ENCODE data around the gene CAPN13.
"Not testable (repeated sequence)": the region's sequence is repeated elsewhere in the genome, so short reads cannot be mapped to it uniquely, and the experiment has no call there.

CAPN13 gene

DNA sequence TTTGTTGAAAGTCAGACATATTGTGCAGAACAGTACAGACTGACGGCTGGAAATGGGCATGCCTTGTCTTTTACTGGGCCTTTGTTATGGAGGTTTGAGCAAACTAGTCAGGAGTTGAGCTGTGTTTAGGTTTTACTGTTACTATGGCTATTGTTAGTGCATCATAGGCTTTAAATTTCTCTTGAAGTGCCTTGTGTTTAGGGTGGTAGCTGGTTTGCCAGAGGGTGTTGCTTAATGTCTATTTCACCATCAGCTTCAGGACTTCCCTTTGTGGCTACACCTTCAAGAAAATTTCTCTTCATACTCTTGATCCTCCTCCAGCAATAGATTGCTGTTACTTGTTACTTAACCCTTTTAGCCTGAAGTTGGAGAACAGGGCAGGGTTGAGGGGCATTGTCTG, 104.6 kb downstream of the CAPN13 start:
- no peak for DNase-seq

DNA sequence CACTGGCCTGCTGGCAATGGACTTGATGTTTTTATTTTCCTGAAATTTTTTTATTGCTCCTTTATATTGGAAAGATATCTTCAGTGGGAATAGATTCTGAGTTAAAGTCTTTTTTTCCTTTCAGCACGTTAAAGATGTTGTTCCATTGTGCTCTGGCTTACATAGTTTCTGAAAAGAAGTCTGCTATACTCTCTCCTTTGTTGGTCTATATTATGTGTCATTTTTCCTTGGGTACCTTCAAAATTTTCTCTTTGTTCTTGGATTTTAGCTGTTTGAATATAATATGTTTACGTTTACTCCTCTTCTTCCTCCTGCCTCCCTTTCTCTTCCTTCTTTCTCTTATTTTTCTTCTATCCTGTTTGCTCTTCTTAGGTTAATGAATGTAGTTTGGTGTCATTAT, 105.5 kb downstream of the CAPN13 start:
- peak; percentile 9 for DNase-seq

DNA sequence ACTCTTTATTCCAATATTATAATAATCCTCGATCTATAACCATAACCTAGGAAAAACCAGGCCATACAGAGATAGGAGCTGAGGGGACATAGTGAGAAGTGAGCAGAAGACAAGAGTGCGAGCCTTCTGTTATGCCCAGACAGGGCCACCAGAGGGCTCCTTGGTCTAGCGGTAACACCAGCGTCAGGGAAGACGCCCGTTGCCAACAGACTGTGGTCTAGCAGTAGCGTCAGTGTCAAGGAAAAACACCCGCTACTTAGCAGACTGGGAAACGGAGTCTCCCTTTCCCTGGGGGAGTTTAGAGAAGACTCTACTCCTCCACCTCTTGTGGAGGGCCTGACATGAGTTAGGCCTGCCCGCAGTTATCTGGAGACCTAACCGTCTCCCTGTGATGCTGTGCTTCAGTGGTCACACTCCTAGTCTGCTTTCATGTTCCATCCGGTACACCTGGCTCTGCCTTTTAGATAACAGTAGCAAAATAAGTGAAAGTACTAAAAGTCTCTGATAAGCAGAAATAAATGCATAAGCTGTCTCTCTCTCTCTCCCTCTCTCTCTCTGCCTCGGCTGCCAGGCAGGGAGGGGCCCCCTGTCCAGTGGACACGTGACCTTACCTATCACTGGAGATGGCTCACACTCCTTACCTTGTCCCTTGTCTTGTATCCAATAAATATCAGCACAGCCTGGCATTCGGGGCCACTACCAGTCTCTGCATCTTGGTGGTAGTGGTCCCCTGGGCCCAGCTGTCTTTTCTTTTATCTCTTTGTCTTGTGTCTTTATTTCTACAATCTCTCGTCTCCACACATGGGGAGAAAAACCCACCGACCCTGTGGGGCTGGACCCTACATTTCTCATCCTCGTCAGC, 109.8 kb downstream of the CAPN13 start:
- not testable (repeated sequence) for DNase-seq

DNA sequence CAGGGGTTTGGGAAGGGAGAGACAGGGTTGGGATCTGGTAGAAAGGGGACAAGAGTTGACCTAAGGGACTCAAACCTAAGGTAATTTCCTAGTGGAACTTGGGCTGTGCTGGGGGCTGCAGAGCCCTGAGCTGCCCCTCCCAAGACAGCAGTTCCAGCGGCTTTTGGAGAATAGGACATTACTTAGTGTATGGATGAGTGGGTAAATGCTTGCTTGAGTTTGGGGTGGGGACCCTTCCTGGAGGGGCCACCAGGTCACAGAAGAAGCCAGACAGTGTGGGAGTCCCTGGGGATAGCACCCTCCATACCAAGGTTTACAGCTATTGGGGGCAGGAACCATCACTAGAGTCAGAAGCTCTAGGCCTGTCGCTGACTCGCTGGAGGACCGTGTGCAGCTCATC, 111.5 kb downstream of the CAPN13 start:
- DNase-seq, result no peak

DNA sequence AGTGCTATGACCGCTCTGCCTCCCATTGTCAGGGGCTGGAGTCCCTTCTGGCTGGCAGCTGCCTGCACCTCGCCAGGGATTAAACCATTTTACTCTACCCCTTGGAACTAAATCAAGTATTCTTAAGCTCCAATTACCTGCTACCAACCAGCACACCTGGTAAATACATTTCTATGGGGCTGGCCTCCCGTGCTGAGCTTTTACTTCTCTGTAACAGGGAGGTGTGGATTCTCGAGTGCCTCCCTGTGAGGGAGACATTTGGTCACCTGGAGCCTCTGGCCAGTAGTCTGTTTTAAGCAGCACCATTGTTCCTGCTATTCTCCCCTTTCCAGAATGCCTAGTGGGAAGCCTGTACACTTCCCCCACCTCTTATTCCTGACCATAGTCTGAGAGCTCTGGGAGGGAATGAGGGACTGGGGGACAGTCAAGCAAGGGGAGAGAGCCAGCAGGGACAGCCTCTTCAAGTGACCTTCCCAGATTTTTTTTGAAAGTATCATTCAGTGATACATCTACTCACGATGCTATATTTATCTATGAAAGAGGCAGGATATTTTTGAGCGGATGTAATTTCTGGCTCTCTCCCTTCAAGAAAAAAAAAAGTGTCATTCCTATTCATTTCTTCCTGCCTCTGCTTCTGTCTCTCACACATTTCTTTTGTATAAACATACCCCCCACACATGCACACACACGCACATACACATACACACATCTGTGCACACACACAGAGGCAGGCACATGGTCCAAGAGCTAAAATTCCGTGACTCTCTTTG, 112.8 kb downstream of the CAPN13 start:
- DNase-seq, result peak; percentile 25

DNA sequence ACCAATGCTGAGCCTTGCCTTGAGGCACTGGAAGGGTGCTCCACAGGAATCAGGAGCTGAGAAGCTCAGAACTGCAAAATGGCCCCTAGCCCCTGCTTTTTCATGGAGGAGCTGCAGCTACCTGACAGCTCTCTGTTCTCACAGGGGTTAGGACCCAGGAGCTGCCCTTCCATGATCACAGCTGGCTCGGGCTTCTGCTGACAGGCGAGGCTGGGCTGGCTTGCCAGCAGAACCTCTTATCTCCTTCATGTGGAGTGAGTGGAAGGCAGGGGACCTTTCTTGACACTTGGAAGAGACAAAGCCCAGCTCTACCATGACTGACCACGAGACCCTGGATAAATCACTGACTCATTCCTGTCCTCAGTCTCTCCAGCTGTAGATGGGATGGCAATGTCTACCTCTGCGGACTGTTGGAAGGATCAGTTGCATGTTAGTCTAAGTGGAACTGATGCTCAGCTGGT, 113.4 kb downstream of the CAPN13 start:
- no peak for DNase-seq

DNA sequence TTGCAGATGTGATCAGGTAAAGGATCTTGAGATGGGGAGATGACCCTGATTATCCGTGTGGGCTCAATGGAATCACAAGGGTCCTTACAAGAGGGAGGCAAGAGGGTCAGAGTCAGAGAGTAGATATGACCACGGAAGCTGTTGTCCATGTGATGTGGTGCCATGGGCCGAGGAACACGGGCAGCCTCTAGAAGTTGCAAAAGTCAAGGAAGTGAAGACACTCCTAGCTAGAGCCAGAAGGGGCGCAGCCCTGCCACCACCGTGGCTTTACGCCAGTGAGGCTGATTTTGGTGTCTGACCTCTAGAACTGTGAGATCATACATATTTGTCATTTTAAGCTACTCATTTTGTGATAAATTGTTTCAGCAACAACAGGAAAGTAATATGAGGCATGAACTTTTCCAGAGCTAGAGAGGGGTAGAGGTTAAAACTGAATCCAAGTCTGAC, 114.4 kb downstream of the CAPN13 start:
- DNase-seq, result no peak

DNA sequence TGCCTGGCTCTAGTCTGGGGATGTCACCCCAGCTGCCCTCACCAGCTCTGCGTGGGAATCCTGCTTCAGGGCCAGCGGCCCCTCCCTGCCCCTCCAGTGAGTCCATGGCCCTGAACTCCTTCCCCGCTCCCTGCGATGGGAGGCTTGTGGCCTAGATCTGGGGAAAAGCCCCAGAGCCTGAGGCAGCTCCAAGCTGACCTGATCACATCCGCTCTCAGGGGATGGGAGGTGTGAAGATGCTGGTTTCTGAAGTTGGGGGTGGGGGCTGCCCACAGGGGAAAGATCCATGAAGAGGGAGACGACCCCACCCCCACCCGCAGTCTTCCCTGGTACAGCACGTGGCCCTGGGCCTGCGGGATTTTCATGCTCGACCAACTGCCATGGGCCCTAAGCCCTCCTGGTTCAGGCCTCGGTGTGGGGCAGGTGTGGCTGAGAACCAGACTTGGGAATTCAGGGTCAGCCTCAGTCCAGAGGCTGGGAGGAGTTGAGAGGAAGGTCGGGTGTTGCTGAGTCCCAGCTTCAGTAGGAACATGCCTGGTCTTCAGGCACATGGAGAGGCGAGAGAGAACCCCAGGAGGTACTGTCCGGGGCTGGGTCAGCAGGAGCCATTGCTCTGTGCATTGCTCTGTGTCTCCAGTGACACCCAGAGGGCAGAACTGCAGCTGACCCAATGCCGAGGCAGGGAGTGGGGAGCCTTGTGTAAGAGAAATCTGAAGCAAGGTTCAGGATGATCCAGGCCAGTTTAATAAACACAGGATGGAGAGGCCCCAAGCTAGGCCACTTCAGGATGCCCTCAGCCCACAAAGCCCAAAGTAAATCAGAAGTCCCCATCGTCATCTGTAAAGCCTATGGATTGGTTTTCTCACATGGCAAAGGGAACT, 115.1 kb downstream of the CAPN13 start:
- no peak for DNase-seq

DNA sequence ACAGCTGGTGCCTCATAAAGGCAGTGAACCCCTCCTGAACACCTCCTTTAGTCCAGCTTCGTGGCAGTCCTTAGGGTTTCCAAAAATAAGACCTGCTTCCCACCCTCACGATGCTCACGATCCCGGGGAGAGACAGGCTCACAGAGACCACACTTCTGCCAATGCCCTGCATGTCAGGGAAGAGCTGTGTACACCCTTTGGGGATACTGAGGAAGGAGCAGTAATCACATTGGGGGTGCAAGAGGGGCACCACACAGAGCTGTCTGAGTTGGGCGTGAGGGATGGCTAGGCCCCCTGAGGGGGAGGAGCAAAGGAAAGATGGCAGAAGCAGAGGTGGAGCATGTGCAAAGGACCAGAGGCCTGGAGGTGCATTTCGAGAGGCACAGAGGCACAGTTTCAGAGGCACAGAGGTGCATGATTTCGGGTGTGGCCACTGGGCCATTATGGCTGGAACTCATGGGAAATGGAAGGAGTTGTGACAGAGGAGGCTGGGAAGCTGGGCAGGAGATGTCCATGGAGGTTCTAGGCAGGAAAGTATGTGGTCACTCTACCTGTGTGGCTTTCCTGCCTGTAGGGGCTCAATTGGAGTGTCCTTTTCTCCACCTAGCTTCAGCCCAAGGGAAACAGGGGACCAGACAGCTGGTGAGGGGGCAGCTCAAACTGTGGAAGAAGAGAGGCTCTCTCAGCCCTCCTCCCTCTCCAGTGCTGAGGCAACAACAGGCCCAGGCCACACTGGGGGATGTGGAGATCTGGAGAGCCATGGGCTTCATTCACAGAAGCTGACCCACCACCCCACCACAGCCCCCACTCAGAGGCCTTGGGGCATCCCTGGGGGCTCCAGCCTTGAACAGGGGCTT, 115.9 kb downstream of the CAPN13 start:
- no peak for DNase-seq

DNA sequence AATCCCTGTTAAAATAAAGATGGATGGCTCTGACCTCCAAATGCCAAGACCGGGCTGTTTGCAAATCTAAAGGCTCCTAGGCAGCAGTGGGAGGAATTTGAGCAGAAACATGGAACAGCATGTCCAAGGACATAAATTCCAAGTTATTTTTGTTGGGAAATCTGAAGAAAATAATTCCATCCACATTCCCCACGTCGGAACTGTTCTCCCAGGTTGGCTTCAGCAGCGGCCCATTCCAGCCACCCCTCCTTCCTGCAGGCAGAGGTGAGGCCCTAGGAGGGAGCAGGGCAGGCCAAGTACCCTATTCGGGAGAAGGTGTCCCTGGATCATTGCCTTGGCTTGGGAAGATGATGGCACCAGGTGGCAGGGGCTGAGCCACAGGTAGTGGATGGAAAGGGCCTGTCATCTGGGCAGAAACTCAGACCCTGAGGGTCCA, 117.1 kb downstream of the CAPN13 start:
- DNase-seq, result no peak

DNA sequence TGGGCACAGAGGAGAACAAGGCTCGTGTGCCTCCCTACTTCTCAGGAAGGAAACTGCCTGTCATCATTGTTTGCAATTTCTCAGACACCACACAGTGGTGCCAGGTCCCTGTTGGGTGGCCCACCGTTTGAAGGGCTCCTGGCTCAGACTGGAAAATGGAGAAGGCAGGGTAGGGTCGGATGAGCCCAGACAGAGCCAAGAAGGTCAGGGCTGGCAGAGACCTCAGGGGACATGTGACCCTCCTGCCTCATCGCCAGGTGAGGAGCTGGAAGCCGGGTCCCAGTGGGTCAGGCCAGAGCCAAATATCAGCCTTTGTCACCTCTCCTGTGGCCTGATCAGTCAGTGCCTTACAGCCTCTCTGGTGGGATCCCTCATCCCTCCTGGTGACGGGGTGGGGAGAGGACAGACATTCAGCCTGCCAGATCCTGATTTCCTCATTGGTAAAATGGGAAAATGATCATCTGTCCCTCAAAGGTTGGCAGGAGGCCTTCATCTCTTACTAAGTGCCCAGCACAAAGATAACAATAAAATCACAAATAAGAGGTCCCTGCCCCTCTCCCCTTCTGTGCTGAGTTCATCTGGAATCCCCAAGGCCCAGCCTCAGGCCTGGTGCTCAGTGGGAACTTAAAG, 117.6 kb downstream of the CAPN13 start:
- no peak for DNase-seq

DNA sequence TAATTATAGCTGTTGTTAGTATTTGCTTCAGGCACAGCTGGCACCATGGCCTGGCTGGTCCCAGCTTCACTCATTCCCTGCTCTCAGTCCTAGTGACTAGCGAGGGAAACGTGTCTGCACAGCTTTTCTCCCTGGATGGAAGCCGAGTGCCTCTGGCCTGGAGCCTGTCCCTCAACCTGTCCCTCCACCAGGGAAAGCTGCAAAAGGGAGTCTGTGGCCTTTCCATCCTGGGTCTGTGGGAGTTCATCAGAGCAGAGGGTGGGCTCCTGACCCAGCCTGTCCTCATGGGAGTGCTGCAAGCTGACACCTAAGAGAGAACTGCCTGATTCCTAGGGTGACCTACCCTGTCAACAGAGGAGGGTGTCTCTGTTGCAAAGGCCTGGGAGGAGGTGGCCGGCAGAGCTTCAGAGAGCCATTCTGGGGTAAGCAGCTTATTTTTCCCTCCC, 118.3 kb downstream of the CAPN13 start:
- DNase-seq, result no peak

DNA sequence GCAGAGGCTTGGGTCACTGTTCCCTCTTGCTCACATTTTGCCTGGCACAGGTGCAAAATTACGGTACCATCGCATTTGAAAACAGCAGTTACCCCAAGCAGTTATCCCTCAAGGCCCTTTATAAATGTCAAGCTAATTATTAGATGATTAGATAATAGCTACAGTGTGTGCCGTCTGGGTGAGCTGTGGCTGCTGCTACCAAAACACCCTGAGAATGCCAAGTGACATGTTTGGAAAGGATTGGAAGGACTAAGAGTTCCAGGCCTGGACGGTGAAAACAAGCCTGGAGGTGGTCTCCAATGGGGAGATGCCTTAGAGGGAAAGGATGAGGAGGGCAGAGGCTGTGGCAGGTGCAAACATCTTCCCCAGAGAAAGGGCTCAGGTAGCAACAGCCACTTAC, 120.6 kb downstream of the CAPN13 start:
- DNase-seq, result no peak

DNA sequence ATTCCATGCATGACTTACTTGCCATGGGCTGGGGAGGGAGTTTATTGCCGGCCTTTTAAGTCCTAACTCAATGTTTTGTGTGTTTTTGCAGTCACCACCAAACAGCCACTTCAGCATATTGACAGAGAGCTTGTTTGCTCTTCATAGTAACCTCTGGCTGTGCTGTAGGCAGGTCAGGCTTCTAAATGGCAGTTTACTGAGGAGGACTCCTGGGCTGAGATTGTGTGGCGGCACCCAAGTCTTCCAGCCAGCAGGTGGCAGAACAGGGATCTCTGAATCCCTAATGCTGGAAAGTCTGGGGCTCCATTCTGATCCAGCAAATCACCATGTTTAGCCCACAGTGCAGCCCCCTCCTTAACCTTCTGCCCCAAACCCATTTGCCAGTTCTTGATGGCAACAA, 121.2 kb downstream of the CAPN13 start:
- DNase-seq, result peak; percentile 34

DNA sequence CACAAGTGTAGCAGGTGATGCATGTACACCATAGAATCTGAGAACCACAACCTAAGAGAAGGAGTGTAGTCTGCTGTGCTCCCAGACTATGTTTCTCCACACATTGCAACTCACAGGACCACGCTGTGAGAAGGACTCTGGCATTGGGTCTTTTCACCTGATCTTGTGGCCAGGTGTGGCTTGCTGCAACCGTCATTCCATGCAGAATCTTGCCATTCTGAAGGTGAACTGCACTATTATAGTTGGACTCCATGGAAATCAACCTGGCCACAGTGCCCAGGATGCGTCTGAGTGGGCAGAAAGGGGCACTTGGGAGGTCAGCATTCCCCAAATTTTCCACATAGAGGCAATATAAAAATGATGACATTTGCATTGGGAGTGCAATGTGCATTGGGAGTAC, 122.2 kb downstream of the CAPN13 start:
- no peak for DNase-seq

DNA sequence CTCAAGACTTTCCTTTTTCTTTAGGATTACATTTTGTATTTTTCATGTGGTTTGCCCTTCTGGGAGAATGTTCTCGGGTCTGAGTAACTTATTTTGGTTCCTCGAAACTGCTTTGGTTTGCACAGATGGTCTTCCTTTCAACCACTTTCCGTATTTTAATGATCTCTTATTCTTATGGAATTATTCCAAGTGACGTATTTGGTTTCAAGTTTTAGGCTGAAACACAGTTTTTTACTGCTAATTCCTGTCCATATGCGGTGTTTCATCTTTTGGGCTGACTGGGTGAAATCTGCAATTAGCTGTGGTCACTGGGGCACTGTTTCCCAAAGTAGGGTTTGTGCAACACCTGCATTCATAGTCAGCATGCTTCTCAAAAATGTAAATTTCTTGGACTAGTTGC, 122.7 kb downstream of the CAPN13 start:
- no peak for DNase-seq

DNA sequence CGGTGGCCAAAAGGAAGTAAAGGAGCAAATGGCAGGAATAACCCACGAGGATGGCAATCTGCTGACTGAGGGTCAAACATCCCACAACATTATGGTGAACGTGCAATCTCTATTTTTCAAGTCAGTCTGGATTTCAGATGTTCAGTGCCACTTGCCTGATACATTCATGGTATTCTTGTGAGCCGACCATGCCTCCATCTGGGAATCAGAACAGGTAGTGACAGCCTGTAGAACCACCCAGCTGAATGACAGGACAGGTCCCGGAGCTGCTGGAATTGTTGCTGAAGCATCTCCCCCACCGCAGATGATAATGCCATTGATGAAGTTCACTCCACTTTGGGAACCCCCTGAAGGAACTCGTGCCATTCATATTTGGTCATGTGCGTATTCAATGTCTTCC, 123.2 kb downstream of the CAPN13 start:
- no peak for DNase-seq

DNA sequence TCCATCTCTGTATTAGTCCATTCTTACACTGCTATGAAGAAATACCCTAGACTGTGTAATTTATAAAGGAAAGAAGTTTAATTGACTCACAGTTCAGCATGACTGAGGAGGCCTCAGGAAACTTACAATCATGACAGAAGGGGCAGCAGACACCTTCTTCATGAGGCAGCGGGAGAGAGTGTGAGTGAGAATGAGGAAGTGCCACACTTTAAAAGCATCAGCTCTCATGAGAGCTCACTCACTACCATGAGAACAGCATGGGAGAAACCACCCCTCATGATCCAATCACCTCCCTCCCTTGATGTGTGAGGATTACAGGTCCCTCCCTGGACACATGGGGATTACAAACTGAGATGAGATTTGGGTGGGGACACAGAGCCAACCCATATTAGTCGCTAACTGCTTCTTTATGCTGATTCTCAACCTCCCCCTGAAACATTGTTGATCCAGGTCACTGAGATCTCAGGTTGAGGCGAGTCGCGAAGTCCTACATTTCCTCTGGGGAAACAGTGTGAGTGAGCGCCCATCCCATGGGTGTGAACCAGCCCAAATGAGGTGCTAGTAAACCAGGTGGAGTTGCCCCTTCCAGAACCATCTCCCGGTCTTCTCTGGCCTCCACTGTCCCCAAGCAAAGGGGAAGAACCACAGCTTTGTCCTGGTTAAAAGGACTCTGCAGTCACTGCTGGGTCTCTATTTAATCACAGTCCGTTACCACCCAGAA, 123.8 kb downstream of the CAPN13 start:
- DNase-seq, result no peak

DNA sequence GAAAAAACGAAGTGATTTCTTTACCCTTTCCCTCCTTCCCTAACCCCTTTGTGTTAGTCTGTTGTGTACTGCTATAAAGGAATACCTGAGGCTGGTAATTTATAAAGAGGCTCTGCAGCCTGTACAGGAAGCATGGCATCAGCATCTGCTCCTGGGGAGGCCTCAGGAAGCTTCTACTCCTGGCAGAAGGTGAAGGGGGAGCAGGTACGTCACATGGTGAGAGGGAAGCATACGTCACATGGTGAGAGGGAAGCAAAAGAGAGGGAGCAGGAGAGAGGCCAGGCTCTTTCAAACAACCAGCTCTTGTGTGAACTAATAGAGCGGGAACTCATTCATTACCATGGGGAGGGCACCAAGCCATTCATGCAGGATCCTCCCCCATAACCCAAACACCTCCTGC, 126.2 kb downstream of the CAPN13 start:
- no peak for DNase-seq

DNA sequence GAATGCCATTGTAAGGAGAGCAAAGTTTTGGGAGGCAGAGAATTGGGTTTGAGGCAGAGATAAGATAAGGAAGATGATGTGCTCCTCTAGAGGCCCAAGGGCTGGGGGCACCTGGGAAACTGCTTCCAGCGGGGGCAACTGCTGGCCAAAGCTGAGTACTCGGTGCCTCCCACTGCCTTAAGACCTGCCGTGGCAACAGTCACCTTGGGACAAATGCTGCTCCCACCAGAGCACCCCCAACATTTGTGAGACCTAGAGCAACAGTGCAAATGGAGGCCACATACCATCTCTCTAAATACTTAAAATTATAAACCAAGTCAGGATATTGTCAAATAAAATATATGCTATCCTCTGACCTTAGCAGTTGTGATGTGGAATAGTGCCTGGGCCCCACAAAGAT, 127.1 kb downstream of the CAPN13 start:
- DNase-seq, result no peak

Measured in NCI-H187 treated with DMSO at 0.1 percent for 48 hours (cell line).